ENCODE results near the gene NOM1. TPM values are rescaled to one million over a fixed set of nuclear protein-coding genes. Genes with fewer than 3 reads are reported as not detected.

Gene NOM1
- total and polyA plus RNA-seq, 2 experiments from 2014 or later = 9.2 to 17.9 TPM

GRCh38 chr7:156962145-156962544 lies 12.6 kb downstream of the NOM1 start:
- DNase-seq = no peak
- no peaks in the 10 kb centered on the region for H4K20me1 ChIP-seq (ENCODE audit: insufficient read depth)
- no peaks in the 10 kb centered on the region for H3K4me1 ChIP-seq (ENCODE audit: insufficient read depth)
- in situ Hi-C loops (cut with MboI) = no loop called here
- no peaks in the 10 kb centered on the region for H3K9me3 ChIP-seq (ENCODE audit: low read depth)
- no peaks in the 10 kb centered on the region for H3K27me3 ChIP-seq (replicated peaks; ENCODE audit: insufficient read depth)
- no peak overlapping the region for H3K27ac ChIP-seq
- H3K79me2 ChIP-seq (ENCODE audit: insufficient read depth) = peaks cover 36% of the 10 kb centered on the region
- WGBS, 2 experiments (ENCODE audit: low coverage in 1 of 2, low lambda C conversion rate in 2 of 2, missing lambda C conversion rate in 2 of 2) = 94 to 95% methylated on average over 18 of the region's 18 CpGs
- no peak overlapping the region for H2AFZ ChIP-seq
- H3K4me3 ChIP-seq = no peak overlapping the region
- peaks cover 54% of the 10 kb centered on the region for H3K36me3 ChIP-seq (ENCODE audit: low read depth)
- no peaks in the 10 kb centered on the region for H3K9me2 ChIP-seq (ENCODE audit: insufficient read depth)
- no peaks in the 10 kb centered on the region for H3F3A ChIP-seq (ENCODE audit: insufficient read depth)
- H3K4me2 ChIP-seq (ENCODE audit: unreplicated experiment) = no peak overlapping the region
- no peak overlapping the region for H3K9ac ChIP-seq
- no peak for TF ChIP-seq EZH2phosphoT487 (IDR thresholded peaks at IDR 0.05; ENCODE audit: insufficient read depth, low read depth)
- TF ChIP-seq EZH2 (IDR thresholded peaks at IDR 0.05; ENCODE audit: insufficient read depth, poor library complexity, severe bottlenecking) = no peak

- H3K9me3 ChIP-seq (ENCODE audit: low read depth) = no peaks in the 10 kb centered on the region
- no peaks in the 10 kb centered on the region for H3K4me1 ChIP-seq (ENCODE audit: insufficient read depth)
- H3K4me2 ChIP-seq (ENCODE audit: unreplicated experiment) = no peak overlapping the region
- H3K36me3 ChIP-seq (ENCODE audit: low read depth) = peaks cover 52% of the 10 kb centered on the region; the same call in 1 of the 2 replicates
- no peak overlapping the region for H2AFZ ChIP-seq
- TF ChIP-seq EZH2phosphoT487 (IDR thresholded peaks at IDR 0.05; ENCODE audit: insufficient read depth, low read depth) (no peak), EZH2 (IDR thresholded peaks at IDR 0.05; ENCODE audit: insufficient read depth, poor library complexity, severe bottlenecking) (no peak)
- WGBS, 2 experiments (ENCODE audit: low coverage in 1 of 2, low lambda C conversion rate in 2 of 2, missing lambda C conversion rate in 2 of 2) = 92 to 94% methylated on average over 16 of the region's 16 CpGs
- H3K27ac ChIP-seq = no peak overlapping the region
- no peaks in the 10 kb centered on the region for H4K20me1 ChIP-seq (ENCODE audit: insufficient read depth)
- in situ Hi-C loops (cut with MboI) = no loop called here
- H3K27me3 ChIP-seq (replicated peaks; ENCODE audit: insufficient read depth) = no peaks in the 10 kb centered on the region
- H3K9ac ChIP-seq = no peak overlapping the region
- H3F3A ChIP-seq (ENCODE audit: insufficient read depth) = no peaks in the 10 kb centered on the region
- H3K79me2 ChIP-seq (ENCODE audit: insufficient read depth) = peaks cover 32% of the 10 kb centered on the region
- DNase-seq = no peak
- H3K4me3 ChIP-seq = no peak overlapping the region
- no peaks in the 10 kb centered on the region for H3K9me2 ChIP-seq (ENCODE audit: insufficient read depth)
These were observed 13.4 kb downstream of the NOM1 start for GRCh38 chr7:156962897-156963296.

GRCh38 chr7:156963472-156963871 lies 14.0 kb downstream of the NOM1 start:
- Histone ChIP-seq H3K9me3 (ENCODE audit: low read depth) (no peaks in the 10 kb centered on the region), H3F3A (ENCODE audit: insufficient read depth) (no peaks in the 10 kb centered on the region), H3K27me3 (replicated peaks; ENCODE audit: insufficient read depth) (no peaks in the 10 kb centered on the region), H3K27ac (no peak overlapping the region), H3K4me3 (no peak overlapping the region), H4K20me1 (ENCODE audit: insufficient read depth) (no peaks in the 10 kb centered on the region), H3K79me2 (ENCODE audit: insufficient read depth) (peaks cover 26% of the 10 kb centered on the region), H3K9ac (no peak overlapping the region), H3K4me2 (ENCODE audit: unreplicated experiment) (no peak overlapping the region), H2AFZ (no peak overlapping the region), H3K4me1 (ENCODE audit: insufficient read depth) (no peaks in the 10 kb centered on the region), H3K36me3 (ENCODE audit: low read depth) (peaks cover 50% of the 10 kb centered on the region; the same call in 1 of the 2 replicates), H3K9me2 (ENCODE audit: insufficient read depth) (no peaks in the 10 kb centered on the region)
- no peak for TF ChIP-seq EZH2 (IDR thresholded peaks at IDR 0.05; ENCODE audit: insufficient read depth, poor library complexity, severe bottlenecking)
- no peak for TF ChIP-seq EZH2phosphoT487 (IDR thresholded peaks at IDR 0.05; ENCODE audit: insufficient read depth, low read depth)
- WGBS, 2 experiments (ENCODE audit: low coverage in 1 of 2, low lambda C conversion rate in 2 of 2, missing lambda C conversion rate in 2 of 2) = 91 to 92% methylated on average over 11 to 12 of the region's 12 CpGs
- in situ Hi-C loops (cut with MboI) = no loop called here
- no peak for DNase-seq

GRCh38 chr7:156964971-156965370 lies 15.5 kb downstream of the NOM1 start:
- Histone ChIP-seq H4K20me1 (ENCODE audit: insufficient read depth) (no peaks in the 10 kb centered on the region), H2AFZ (no peak overlapping the region), H3K79me2 (ENCODE audit: insufficient read depth) (peaks cover 13% of the 10 kb centered on the region), H3F3A (ENCODE audit: insufficient read depth) (peaks cover 6% of the 10 kb centered on the region), H3K36me3 (ENCODE audit: low read depth) (peaks cover 51% of the 10 kb centered on the region; the same call in 1 of the 2 replicates), H3K4me2 (ENCODE audit: unreplicated experiment) (no peak overlapping the region), H3K4me3 (no peak overlapping the region), H3K27me3 (replicated peaks; ENCODE audit: insufficient read depth) (no peaks in the 10 kb centered on the region), H3K9me2 (ENCODE audit: insufficient read depth) (no peaks in the 10 kb centered on the region), H3K9me3 (ENCODE audit: low read depth) (no peaks in the 10 kb centered on the region), H3K9ac (no peak overlapping the region), H3K27ac (no peak overlapping the region), H3K4me1 (ENCODE audit: insufficient read depth) (no peaks in the 10 kb centered on the region)
- WGBS, 2 experiments (ENCODE audit: low coverage in 1 of 2, low lambda C conversion rate in 2 of 2, missing lambda C conversion rate in 2 of 2) = 95 to 99% methylated on average over 11 of the region's 11 CpGs
- TF ChIP-seq EZH2 (IDR thresholded peaks at IDR 0.05; ENCODE audit: insufficient read depth, poor library complexity, severe bottlenecking) = no peak
- TF ChIP-seq EZH2phosphoT487 (IDR thresholded peaks at IDR 0.05; ENCODE audit: insufficient read depth, low read depth) = no peak
- DNase-seq = no peak
- in situ Hi-C loops (cut with MboI) = no loop called here

- DNase-seq = no peak
- in situ Hi-C loops (cut with MboI) = no loop called here
- no peaks in the 10 kb centered on the region for H3K27me3 ChIP-seq (replicated peaks; ENCODE audit: insufficient read depth)
- H3F3A ChIP-seq (ENCODE audit: insufficient read depth) = peaks cover 6% of the 10 kb centered on the region
- H3K27ac ChIP-seq = no peak overlapping the region
- no peak overlapping the region for H3K9ac ChIP-seq
- no peak overlapping the region for H3K4me2 ChIP-seq (ENCODE audit: unreplicated experiment)
- H3K4me1 ChIP-seq (ENCODE audit: insufficient read depth) = no peaks in the 10 kb centered on the region
- peaks cover 45% of the 10 kb centered on the region; the same call in 1 of the 2 replicates for H3K36me3 ChIP-seq (ENCODE audit: low read depth)
- no peak overlapping the region for H2AFZ ChIP-seq
- no peaks in the 10 kb centered on the region for H3K9me2 ChIP-seq (ENCODE audit: insufficient read depth)
- no peak for TF ChIP-seq EZH2phosphoT487 (IDR thresholded peaks at IDR 0.05; ENCODE audit: insufficient read depth, low read depth)
- no peak for TF ChIP-seq EZH2 (IDR thresholded peaks at IDR 0.05; ENCODE audit: insufficient read depth, poor library complexity, severe bottlenecking)
- no peaks in the 10 kb centered on the region for H4K20me1 ChIP-seq (ENCODE audit: insufficient read depth)
- H3K9me3 ChIP-seq (ENCODE audit: low read depth) = no peaks in the 10 kb centered on the region
- WGBS, 2 experiments (ENCODE audit: low coverage in 1 of 2, low lambda C conversion rate in 2 of 2, missing lambda C conversion rate in 2 of 2) = 91 to 93% methylated on average over 8 of the region's 8 CpGs
- no peaks in the 10 kb centered on the region for H3K79me2 ChIP-seq (ENCODE audit: insufficient read depth)
- no peak overlapping the region for H3K4me3 ChIP-seq
These were observed 16.9 kb downstream of the NOM1 start for GRCh38 chr7:156966387-156966786.
